ENCODE measurements around the gene RUNX2. TPM values are rescaled to one million over a fixed set of nuclear protein-coding genes. Genes with fewer than 3 reads are reported as not detected.

RUNX2 gene
- total and polyA plus RNA-seq, 2 of the 8 experiments (the other 6 are each of a cell fraction or from before 2014, with no cell fraction given), result 0.26 to 1.2 TPM

DNA sequence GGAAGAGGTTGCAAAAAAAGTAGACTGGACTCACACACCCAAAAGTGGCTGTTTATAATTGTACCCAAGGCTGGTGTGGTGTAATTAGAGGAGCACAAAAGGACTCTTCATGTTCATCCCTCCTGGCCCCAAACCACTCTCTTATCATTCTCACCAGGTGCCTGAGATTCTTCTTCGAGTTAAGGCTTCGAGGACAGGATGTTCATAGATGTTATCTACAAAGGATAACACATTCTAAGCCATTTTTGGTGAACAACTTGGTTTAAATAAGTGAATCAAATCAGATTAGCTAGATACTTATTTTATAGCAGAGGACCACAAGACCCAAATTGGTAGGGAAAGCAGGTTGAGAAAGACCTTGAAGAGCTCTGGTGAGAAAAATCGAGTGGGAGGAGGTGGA, 122.7 kb downstream of the RUNX2 start:
- Histone ChIP-seq H3K18ac (ENCODE audit: extremely low read depth, low read length) (no peak overlapping the region), H3K23me2 (ENCODE audit: low read depth, low read length) (0 out of 2 replicates have a peak, but pooled peaks cover 1% of the 10 kb centered on the region), H3K79me2 (ENCODE audit: control insufficient read depth in 1 of 2, insufficient read depth in 2 of 2, low read length in 2 of 2) (no peaks in the 10 kb centered on the region), H3K79me1 (ENCODE audit: low read depth, low read length) (no peaks in the 10 kb centered on the region), H3K27ac (ENCODE audit: low read depth, low read length) (no peak overlapping the region), H2BK120ac (replicated peaks; ENCODE audit: low read depth, low read length) (no peak overlapping the region), H3K23ac (ENCODE audit: insufficient read length) (no peak overlapping the region), H4K91ac (replicated peaks; ENCODE audit: insufficient read length, low read length) (no peak overlapping the region), H4K20me1 (replicated peaks in 1 of 2; ENCODE audit: control insufficient read depth in 1 of 2, insufficient read depth in 2 of 2, low read length in 2 of 2) (no peaks in the 10 kb centered on the region), H4K5ac (ENCODE audit: insufficient read length, low read depth, low read length) (no peak overlapping the region), H2BK12ac (ENCODE audit: low read depth, low read length) (no peak overlapping the region), H2AK5ac (ENCODE audit: low read depth, low read length) (no peak overlapping the region), H3K56ac (replicated peaks; ENCODE audit: insufficient read length, low read depth, low read length) (no peak overlapping the region), H3K14ac (ENCODE audit: insufficient read length) (no peak overlapping the region), H3K4me1 (replicated peaks in 1 of 4; ENCODE audit: control insufficient read depth in 3 of 4, insufficient read depth in 4 of 4, low read length in 3 of 4) (peaks cover 3 to 4% (median 3%) of the 10 kb centered on the region in 4 experiments; a peak in 5 of 7 replicates), H2AFZ (ENCODE audit: low read length) (no peak overlapping the region), H3K9ac (replicated peaks in 1 of 4; ENCODE audit: extremely low read depth in 1 of 4, low read depth in 3 of 4, low read length in 3 of 4) (no peak overlapping the region), H2BK15ac (ENCODE audit: low read length) (no peak overlapping the region), H4K8ac (ENCODE audit: extremely low read depth, insufficient read depth, low read length) (no peak overlapping the region), H2BK20ac (ENCODE audit: low read length) (no peak overlapping the region), H3K27me3 (replicated peaks in 1 of 4; ENCODE audit: control insufficient read depth in 3 of 4, extremely low read depth in 1 of 4, insufficient read depth in 3 of 4, low read length in 3 of 4) (no peaks in the 10 kb centered on the region), H3K9me3 (ENCODE audit: insufficient read depth in 2 of 2, low read depth in 1 of 2, low read length in 1 of 2) (no peaks in the 10 kb centered on the region), H3K4me3 (ENCODE audit: extremely low read depth in 1 of 4, insufficient read depth in 2 of 4, low read depth in 3 of 4, low read length in 4 of 4) (no peak overlapping the region), H3K4me2 (ENCODE audit: insufficient read depth in 1 of 2, low read depth in 2 of 2, low read length in 2 of 2) (no peak overlapping the region), H2BK5ac (ENCODE audit: low read depth, low read length) (no peak overlapping the region), H3K4ac (replicated peaks; ENCODE audit: insufficient read length, low read depth, low read length) (no peak overlapping the region), H3K36me3 (ENCODE audit: control insufficient read depth in 2 of 4, insufficient read depth in 4 of 4, low read length in 3 of 4) (no peaks in the 10 kb centered on the region)
- no peak for DNase-seq (ENCODE audit: low read depth in 1 of 2, low spot score in 2 of 2)
- ChIA-PET POLR2A (ENCODE audit: partially characterized antibody) (interaction anchor here (1.1 kb wide), 1 partner anchor 12 kb away, joined by 4 read pairs; no protein-coding TSS in a partner anchor), CTCF (ENCODE audit: partially characterized antibody) (no interaction called here)
- FAIRE-seq, result no peak
- TF ChIP-seq CEBPB (IDR thresholded peaks at IDR 0.05; ENCODE audit: low read depth, low read length) (no peak), EZH2 (IDR thresholded peaks at IDR 0.05; ENCODE audit: low read depth, low read length, severe bottlenecking) (no peak), RAD21 (IDR thresholded peaks at IDR 0.05 in 1 of 2, conservative IDR thresholded peaks at IDR 0.05 in 1 of 2; ENCODE audit: low read depth in 2 of 2, low read length in 2 of 2) (no peak), BCL11A (IDR thresholded peaks at IDR 0.05; ENCODE audit: low read depth in 2 of 2, low read length in 2 of 2) (no peak), SRF (IDR thresholded peaks at IDR 0.05; ENCODE audit: low read depth, low read length) (no peak), CBX8 (IDR thresholded peaks at IDR 0.05; ENCODE audit: borderline replicate concordance, low read depth, low read length) (no peak)
- WGBS, 2 experiments (ENCODE audit: extremely low coverage in 1 of 2, insufficient coverage in 1 of 2, insufficient read length in 1 of 2, insufficient replicate concordance in 2 of 2, low coverage in 1 of 2, low lambda C conversion rate in 2 of 2, missing lambda C conversion rate in 1 of 2), result 90% methylated on average over 3 of the region's 3 CpGs; no CpG with 5 or more reads in 1 of the 2 experiments

Data from H1 (cell line).